Upper lobe of right lung (tissue), 1 donor: ENCODE measurements around the gene LCTL. TPM values are rescaled to one million over a fixed set of nuclear protein-coding genes. Genes with fewer than 3 reads are reported as not detected.

Experiments used
- ATAC-seq: fragments of 200-7000 bp; cut with Tn5 transposase; one replicate; pipeline ENCODE4 v1.9.1; 2020; ENCODE audit warnings: mild to moderate bottlenecking, moderate library complexity
- DNase-seq: peaks from one replicate; pipeline ENCODE4 v3.0.0-alpha.2; 2020
- H3K27ac ChIP-seq: fragments of 200-600 bp; one replicate; pipeline ENCODE4 v1.8.0; 2022
- H3K27me3 ChIP-seq: fragments of 200-600 bp; one replicate; pipeline ENCODE4 v1.8.0; 2022; ENCODE audit warnings: mild to moderate bottlenecking
- H3K36me3 ChIP-seq: fragments of 200-600 bp; one replicate; pipeline ENCODE4 v1.8.0; 2022
- H3K4me1 ChIP-seq: fragments of 200-600 bp; one replicate; pipeline ENCODE4 v1.8.0; 2022
- H3K4me3 ChIP-seq: fragments of 200-600 bp; one replicate; pipeline ENCODE4 v1.8.0; 2022; ENCODE audit warnings: mild to moderate bottlenecking
- H3K9me3 ChIP-seq: fragments of 200-600 bp; one replicate; pipeline ENCODE4 v1.8.0; 2022
- intact Hi-C: fragments of 100-400 bp; cut with DNase I; formaldehyde crosslinking; loops from one replicate; pipeline ENCODE4 v1.11.0; 2022
- total RNA-seq: library from RNA; stranded (reverse); fragmentation: NEBNext Ultra II Directional; extraction: Animal tissue kit (Norgen Biotek cat#: 25700); gene quantifications from one replicate; pipeline ENCODE4 v1.2.1, GENCODE V29; 2021
- TF ChIP-seq, protein P1 (sequence below): fragments of 200-600 bp; IDR thresholded peaks from one replicate; pipeline ENCODE4 v1.8.0; 2022; ENCODE audit warnings: antibody characterized with exemption
- donor health status: DM: no; HTN: yes; CAD: no; lungs with severe emphysema.

LCTL gene
- total RNA-seq, 1 donor from 2014 or later: not detected

DNA sequence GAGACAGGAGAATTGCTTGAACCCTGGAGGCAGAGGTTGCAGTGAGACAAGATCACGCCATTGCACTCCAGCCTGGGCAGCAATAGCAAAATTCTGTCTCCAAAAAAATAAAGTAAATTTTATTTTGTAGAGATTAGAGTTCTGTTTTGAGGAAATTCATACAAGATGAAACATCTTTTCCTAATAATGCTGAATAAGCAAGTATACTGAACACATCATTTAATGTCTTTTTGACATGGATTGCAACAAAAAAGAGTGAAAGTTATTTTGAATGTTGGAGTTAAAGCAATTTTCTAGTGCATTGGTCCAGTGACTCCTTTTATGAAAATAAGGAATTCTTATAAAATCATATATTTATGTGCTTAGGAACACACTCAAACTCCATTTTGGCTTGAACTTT, 20.5 kb downstream of the LCTL start:
- Histone ChIP-seq H3K4me3 (no peak overlapping the region), H3K4me1 (no peaks in the 10 kb centered on the region), H3K27me3 (no peaks in the 10 kb centered on the region), H3K9me3 (no peaks in the 10 kb centered on the region), H3K27ac (no peak overlapping the region), H3K36me3 (peaks cover 7% of the 10 kb centered on the region)
- no peak for DNase-seq
- TF ChIP-seq, protein P1, sequence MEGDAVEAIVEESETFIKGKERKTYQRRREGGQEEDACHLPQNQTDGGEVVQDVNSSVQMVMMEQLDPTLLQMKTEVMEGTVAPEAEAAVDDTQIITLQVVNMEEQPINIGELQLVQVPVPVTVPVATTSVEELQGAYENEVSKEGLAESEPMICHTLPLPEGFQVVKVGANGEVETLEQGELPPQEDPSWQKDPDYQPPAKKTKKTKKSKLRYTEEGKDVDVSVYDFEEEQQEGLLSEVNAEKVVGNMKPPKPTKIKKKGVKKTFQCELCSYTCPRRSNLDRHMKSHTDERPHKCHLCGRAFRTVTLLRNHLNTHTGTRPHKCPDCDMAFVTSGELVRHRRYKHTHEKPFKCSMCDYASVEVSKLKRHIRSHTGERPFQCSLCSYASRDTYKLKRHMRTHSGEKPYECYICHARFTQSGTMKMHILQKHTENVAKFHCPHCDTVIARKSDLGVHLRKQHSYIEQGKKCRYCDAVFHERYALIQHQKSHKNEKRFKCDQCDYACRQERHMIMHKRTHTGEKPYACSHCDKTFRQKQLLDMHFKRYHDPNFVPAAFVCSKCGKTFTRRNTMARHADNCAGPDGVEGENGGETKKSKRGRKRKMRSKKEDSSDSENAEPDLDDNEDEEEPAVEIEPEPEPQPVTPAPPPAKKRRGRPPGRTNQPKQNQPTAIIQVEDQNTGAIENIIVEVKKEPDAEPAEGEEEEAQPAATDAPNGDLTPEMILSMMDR: no peak
- intact Hi-C loops: no loop called here
- ATAC-seq: no peak

- H3K27ac ChIP-seq: no peak overlapping the region
- no peak overlapping the region for H3K4me3 ChIP-seq
- TF ChIP-seq, protein P1: no peak
- no peaks in the 10 kb centered on the region for H3K9me3 ChIP-seq
- H3K27me3 ChIP-seq: no peaks in the 10 kb centered on the region
- intact Hi-C loops: no loop called here
- peaks cover 14% of the 10 kb centered on the region for H3K36me3 ChIP-seq
- no peaks in the 10 kb centered on the region for H3K4me1 ChIP-seq
- DNase-seq: no peak
- ATAC-seq: no peak
These were observed 22.9 kb downstream of the LCTL start for GRCh38 chr15:66542896-66543295.

GRCh38 chr15:66535056-66535455, 30.7 kb downstream of the LCTL start:
- intact Hi-C loops: no loop called here
- no peak for ATAC-seq

GRCh38 chr15:66524838-66525237, 41.0 kb downstream of the LCTL start:
- intact Hi-C loops: no loop called here
- Histone ChIP-seq H3K27ac (no peak overlapping the region), H3K27me3 (no peaks in the 10 kb centered on the region), H3K4me3 (no peak overlapping the region), H3K9me3 (no peaks in the 10 kb centered on the region), H3K4me1 (no peaks in the 10 kb centered on the region), H3K36me3 (peaks cover 17% of the 10 kb centered on the region)
- no peak for ATAC-seq
- TF ChIP-seq, protein P1: no peak
- DNase-seq: no peak

More at GRCh38 chr15:66535056-66535455, 30.7 kb downstream of the LCTL start:
- Histone ChIP-seq H3K4me1 (no peaks in the 10 kb centered on the region), H3K4me3 (no peak overlapping the region), H3K27me3 (no peaks in the 10 kb centered on the region), H3K36me3 (peaks cover 12% of the 10 kb centered on the region), H3K27ac (no peak overlapping the region), H3K9me3 (no peaks in the 10 kb centered on the region)
- TF ChIP-seq, protein P1: no peak
- no peak for DNase-seq

DNA sequence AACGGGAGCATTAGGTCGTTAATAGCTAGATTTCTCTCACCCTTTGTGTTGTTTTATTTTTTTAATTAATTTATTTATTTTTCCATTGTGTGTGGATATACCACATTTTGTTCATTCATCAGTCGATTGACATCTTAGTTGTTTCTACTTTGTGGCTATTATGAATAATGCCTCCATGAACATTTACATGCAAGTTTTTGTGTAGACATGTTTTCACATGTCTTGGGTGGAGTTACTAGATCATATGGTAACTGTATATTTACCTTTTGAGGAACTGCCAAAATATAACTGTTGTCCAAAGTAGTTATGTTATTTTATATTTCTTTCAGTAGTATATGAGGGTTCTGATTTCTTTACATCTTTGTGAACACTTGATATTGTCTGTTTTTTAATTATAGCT, 41.9 kb downstream of the LCTL start:
- Histone ChIP-seq H3K9me3 (no peaks in the 10 kb centered on the region), H3K4me3 (no peak overlapping the region), H3K27ac (no peak overlapping the region), H3K36me3 (peaks cover 7% of the 10 kb centered on the region), H3K4me1 (no peaks in the 10 kb centered on the region), H3K27me3 (no peaks in the 10 kb centered on the region)
- DNase-seq: no peak
- TF ChIP-seq, protein P1: no peak
- no peak for ATAC-seq
- intact Hi-C loops: no loop called here

DNA sequence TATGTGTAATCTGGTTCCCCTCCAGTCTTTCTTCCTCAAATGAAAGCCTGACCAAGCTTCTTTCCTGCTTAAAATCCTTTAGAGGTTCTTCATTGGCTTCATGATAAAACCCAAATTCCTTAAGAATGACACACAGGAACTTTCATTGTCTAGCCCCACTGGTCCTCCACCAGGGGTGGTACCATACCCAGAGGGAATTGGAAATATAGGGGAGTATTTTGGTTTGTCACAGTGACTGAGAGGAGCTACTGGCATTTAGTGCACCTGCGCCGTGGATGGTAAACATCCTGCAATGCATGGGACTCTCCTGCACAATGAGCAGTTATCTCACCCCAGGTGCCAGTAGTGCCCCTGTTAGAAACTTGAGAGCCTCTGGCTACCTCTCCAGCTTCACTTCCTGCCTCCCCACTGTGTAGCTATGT, 49.9 kb downstream of the LCTL start:
- no peaks in the 10 kb centered on the region for H3K36me3 ChIP-seq
- no peak for DNase-seq
- H3K27me3 ChIP-seq: no peaks in the 10 kb centered on the region
- intact Hi-C loops: no loop called here
- TF ChIP-seq, protein P1: no peak
- no peaks in the 10 kb centered on the region for H3K9me3 ChIP-seq
- ATAC-seq: no peak
- H3K4me1 ChIP-seq: no peaks in the 10 kb centered on the region
- no peak overlapping the region for H3K27ac ChIP-seq
- no peak overlapping the region for H3K4me3 ChIP-seq
